Measurements from ENCODE around the gene PGAM2.

The PGAM2 gene

GRCh38 chr7:44064791-44065430 is 456 bp downstream of the PGAM2 start:
- DNase-seq (ENCODE audit: low spot score): no peak

DNA sequence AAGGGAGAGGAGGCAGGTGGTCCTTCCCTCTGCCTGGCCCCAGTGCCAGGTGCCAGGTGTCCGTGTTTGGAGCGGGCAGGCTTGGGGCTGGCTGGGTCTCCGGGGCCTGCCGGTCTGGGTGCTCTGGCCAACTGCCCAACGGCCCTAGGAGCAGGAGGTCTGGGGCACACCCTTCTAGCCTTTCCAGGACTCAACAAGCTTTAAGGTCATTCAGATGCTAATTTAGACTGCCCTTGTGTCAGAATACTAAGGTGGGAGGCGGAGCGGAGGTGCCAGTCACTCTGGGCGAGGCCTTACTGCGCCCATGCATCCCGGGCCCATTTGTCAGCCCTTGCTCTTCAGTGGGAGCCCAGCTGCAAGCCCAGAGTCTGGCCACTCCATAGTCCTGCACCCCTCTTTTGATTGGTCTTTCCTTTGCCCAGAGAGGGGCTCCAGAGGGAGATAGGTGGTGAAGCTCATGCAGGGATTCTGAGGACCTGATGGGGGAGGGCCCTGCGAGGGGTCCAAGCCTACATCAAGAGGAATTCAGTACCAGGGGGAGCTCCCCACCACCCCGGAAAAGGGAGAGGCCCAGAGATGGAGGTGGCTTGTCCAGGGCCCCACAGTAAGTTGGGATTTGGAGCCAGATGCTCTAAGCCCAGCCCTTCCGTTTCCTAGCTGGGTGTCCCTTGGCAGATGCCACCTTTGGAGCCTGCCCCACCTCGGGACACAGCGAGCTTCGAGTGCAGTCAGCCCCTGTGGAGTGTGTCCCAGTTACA is 1.3 kb downstream of the PGAM2 start:
- DNase-seq (ENCODE audit: low spot score): no peak

DNA sequence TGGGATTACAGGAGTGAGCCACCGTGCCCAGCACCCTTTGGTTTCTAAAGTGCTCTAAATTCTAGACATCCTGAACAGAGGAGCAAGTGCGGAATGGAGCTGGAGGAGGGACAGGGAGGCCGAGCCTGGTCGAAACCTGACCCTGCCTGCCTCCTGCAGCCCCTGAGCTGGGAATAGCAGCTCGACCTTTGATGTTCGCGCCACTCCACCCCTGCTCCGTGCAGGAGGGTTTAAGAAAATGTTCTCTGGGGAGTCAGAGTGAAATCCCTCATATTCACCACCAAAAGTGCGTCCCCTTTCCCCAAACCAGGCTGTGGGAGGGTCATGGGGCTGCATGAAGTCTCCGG is 1.8 kb downstream of the PGAM2 start:
- DNase-seq (ENCODE audit: low spot score): no peak

GRCh38 chr7:44062903-44063295 is 2.5 kb downstream of the PGAM2 start:
- DNase-seq (ENCODE audit: low spot score): no peak

DNA sequence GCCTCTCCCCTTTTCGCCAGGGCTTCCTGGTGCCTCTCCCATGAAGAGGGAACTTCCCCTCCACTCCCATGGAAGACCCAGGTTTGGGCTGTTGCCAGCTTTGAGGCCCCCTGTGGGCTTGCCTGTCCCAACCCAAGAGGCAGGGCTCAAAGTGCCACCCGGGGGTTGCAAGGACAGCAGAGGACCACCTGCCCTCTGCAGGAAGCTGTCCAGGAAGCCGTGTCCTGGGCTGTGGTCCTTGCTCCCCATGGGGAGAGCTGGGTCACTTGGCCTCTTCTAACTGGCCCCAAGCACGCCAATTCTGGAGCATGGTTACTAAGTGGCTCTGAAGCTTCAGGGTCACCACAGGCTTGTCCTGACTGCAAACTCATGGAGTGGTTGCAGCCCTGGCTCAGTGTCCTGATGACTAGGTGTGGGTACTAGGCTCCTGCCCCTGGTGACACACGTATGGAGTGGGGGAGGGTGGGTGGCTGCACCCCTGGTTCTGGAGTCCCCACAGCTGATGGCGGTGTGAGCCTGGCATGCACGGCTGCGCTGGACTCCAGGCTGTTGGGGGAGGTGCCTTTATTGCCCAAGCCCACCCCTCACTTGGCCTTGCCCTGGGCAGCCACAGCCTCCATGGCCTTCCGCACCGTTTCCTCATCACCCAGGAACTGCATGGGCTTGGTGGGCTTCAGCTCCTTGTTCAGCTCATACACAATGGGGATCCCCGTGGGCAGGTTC is 3.0 kb downstream of the PGAM2 start:
- DNase-seq (ENCODE audit: low spot score): no peak

DNA sequence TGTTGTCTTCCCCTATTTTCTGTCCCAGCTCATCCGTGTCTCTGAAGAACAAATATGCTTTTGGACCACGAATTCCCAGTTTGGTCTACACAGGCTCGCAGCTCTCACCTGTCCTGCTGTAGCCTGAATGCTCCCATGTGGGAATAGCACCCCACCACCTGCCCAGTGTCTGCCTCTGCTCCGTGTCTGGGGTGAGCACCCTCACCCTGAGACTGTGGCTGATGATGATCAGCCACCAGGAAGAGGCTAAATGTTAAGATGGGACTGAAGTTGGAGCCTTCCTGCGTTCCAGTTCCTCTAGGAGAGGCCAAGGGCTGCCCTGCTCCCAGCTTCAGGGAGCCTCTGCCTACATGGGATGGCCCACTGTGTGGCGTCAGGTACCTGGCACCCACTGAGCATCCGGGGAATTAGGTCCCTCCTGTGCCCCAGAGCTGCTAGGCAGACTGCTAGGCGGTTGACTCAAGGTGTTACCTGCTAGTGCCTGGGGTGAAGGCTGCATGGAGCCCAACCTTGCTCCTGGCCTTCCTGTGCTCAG is 3.7 kb downstream of the PGAM2 start:
- DNase-seq (ENCODE audit: low spot score): no peak

GRCh38 chr7:44060948-44061644 is 4.3 kb downstream of the PGAM2 start:
- no peak for DNase-seq (ENCODE audit: low spot score)

DNA sequence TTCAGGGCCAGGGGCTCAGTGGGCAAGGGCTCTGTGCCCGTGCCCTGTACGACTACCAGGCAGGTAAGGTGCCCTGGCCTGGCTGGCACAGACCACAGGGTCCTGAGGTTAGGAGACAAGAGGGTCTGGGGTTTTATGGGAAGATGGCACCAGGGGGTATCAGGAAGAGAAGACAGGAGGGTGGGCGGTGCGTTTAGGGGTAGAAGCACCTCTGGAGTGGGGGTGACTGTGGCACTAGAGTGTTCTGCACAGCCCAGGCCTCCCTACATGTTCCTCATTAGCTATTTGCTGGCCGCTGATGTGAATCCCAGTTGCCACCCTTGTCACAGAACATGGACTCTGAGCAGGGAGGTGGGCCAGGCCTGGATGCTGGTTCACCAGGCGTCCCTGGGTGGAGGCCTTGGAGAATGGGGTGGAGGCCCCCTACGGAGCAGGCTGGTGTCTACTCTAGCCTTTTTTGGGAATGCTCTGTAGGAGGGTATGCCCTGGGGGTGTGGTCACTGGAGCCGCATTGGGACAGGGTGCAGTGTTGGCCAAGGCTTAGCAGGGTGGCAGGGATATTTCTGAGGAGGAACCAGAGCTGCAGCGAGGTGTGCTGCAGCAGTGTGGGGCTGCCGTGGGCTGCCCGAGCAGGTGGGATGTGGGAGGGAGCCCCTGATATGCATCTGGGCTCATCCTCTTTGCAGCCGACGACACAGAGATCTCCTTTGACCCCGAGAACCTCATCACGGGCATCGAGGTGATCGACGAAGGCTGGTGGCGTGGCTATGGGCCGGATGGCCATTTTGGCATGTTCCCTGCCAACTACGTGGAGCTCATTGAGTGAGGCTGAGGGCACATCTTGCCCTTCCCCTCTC is 5.0 kb downstream of the PGAM2 start:
- no peak for DNase-seq (ENCODE audit: low spot score)

GRCh38 chr7:44059219-44060090 is 5.9 kb downstream of the PGAM2 start:
- no peak for DNase-seq (ENCODE audit: low spot score)

- no peak for DNase-seq (ENCODE audit: low spot score)
Observed at GRCh38 chr7:44058759-44059218, 6.6 kb downstream of the PGAM2 start.

- no peak for DNase-seq (ENCODE audit: low spot score)
Observed at GRCh38 chr7:44057849-44058758, 7.3 kb downstream of the PGAM2 start.

GRCh38 chr7:44057181-44057848 is 8.1 kb downstream of the PGAM2 start:
- DNase-seq (ENCODE audit: low spot score): no peak

GRCh38 chr7:44056681-44057080 is 8.7 kb downstream of the PGAM2 start:
- no peak for DNase-seq (ENCODE audit: low spot score)

DNA sequence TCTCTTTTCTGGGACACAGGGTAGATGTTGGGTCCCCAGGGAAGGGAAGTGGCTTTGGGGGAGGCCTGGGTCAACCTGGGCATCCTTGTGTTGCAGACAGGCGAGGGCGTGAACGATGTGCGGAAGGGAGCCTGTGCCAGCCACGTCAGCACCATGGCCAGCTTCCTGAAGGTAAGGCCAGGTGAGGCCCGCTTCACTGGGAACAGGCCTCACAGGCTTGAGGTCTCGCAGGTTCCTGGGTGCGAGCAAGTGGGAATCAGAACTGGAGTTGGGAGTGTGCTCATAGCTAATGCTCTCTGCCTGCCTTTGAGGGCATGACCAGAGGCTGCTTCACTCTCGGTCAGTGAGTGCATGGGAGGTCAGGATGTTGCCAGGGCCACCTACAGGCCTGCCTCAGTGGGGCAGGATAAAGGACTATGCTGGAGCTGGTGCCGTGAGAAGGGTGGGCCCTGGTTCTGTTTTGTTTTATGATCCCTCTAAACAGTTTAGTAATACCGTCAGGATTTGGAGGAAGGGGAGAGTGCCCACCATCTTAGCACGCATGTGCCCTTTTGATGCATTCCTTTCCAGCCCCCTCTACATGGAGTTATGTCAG is 12.5 kb downstream of the PGAM2 start:
- no peak for DNase-seq (ENCODE audit: low spot score)

GRCh38 chr7:44051611-44052220 is 13.7 kb downstream of the PGAM2 start:
- no peak for DNase-seq (ENCODE audit: low spot score)

DNA sequence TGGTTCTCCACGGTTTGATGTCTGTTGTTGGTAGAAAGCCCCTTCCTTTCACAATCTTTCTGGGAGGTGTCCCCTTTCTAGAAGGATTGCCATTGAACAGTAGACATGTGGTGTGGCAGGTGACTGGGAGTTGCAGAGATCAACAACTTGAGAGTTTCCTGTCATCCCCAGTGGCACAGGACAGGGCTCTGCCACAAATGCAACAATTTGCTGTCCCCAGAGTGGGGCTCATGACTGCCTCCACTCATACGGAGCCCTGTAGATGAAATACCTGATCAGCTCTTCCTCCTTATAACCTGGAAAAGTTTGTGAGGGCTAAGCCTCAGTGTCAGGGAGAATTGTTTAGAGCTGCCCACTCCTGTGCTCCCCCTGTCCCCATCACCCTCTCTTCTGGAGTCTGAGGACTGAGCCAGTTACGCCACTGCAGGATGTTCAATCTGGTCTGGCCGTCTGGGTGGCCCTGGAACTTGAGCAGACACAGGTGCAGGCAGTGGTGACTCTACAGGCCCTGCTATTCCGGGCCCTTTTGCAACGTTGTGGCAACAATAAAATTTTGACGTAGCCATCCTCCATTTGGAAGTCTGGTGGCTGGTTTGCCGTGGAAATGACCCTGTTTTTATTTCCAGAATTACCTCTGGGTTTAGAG is 14.3 kb downstream of the PGAM2 start:
- DNase-seq (ENCODE audit: low spot score): no peak

Measured in CD4-positive, alpha-beta T cell treated with Interleukin-6 at 100 ng/mL for 8 hours (primary cell).